ENCODE results near the gene ANTXR1.

DNA sequence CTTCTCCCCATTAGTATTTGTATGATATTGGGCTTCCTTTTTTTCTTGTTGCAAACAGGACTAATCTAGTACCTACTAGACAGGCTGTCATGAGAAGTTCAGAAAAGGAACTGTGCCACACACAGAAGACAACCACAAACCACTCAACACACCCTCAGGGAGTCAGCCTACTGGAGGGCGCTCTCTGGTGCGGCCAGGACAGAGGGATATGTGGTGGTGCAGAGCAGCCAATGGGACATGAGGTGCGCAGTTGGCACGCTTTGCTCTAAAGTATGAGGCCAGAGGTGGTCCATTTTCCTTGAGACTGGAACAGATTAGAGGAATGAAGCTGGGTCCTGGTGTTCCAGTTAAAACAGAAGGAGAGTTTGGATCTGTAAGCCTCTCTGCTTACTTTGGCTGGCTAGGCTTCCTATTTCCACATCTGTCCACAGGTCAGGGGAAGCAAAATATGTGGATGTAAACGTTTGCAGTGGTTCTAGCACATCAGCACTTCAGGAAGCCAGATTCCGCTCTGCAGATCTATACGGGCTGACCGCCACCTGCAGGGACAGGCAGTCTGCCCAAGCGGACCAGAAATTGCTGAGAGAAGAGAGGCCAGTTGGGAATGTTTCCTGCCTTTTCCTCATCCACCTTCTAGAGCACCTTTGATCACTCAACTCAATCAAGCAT is 260.0 kb downstream of the ANTXR1 start:
- TF ChIP-seq POLR2AphosphoS5 (IDR thresholded peaks at IDR 0.05; ENCODE audit: low read depth, low read length) (no peak), POLR2A (IDR thresholded peaks at IDR 0.05; ENCODE audit: low read depth, low read length) (no peak), PAX5 (IDR thresholded peaks at IDR 0.05; ENCODE audit: insufficient read depth, low read length, severe bottlenecking) (no peak), POU2F2 (IDR thresholded peaks at IDR 0.05; ENCODE audit: low read depth, low read length) (no peak), SPI1 (IDR thresholded peaks at IDR 0.05; ENCODE audit: low read depth, low read length) (no peak), TAF1 (IDR thresholded peaks at IDR 0.05; ENCODE audit: low read depth, low read length) (no peak)
